K562 (cell line): Measurements from ENCODE around the gene PPT1. TPM values are rescaled to one million over a fixed set of nuclear protein-coding genes. Genes with fewer than 3 reads are reported as not detected.

Source experiments
- HDAC3 ChIP-seq: fragments of 450-650 bp; IDR thresholded peaks from 2 replicates; pipeline ENCODE4 v1.6.1; 2018; ENCODE audit warnings: borderline replicate concordance, mild to moderate bottlenecking, moderate library complexity; ENCODE audit not compliant: partially characterized antibody
- MED1 ChIP-seq: sonication (generic); formaldehyde crosslinking; IDR thresholded peaks from 2 replicates; pipeline ENCODE4 v1.8.1; 2023; ENCODE audit warnings: missing genetic modification reagents, borderline replicate concordance
- MYBL2 ChIP-seq, 2 experiments: fragments of 450-650 bp in 1 of 2; sonication (generic) in 1 of 2; formaldehyde crosslinking in 1 of 2; IDR thresholded peaks; 2 replicates each; pipeline versions ENCODE4 v1.6.1 to v1.8.1; 2017 to 2022; ENCODE audit warnings: borderline replicate concordance in 1 of 2, inconsistent platforms in 1 of 2, low read depth in 1 of 2, mild to moderate bottlenecking in 1 of 2, missing genetic modification reagents in 1 of 2, moderate library complexity in 1 of 2
- NR2C1 ChIP-seq, 2 experiments: fragments of 450-650 bp; IDR thresholded peaks; 2 replicates each; pipeline ENCODE4 v1.6.1; 2017; ENCODE audit warnings: mild to moderate bottlenecking in 2 of 2, antibody characterized with exemption in 1 of 2, inconsistent platforms in 1 of 2, missing compliant biosample characterization in 1 of 2, missing genetic modification characterization in 1 of 2
- NRF1 ChIP-seq, 2 experiments: fragments of 450-650 bp; IDR thresholded peaks in 1 of 2; conservative IDR thresholded peaks in 1 of 2; 2 replicates each; pipeline ENCODE4 v1.6.1; 2014; ENCODE audit warnings: mild to moderate bottlenecking in 2 of 2
- RNF219 ChIP-seq: fragments of 250-450 bp; sonication (Bioruptor Pico); IDR thresholded peaks from 2 replicates; pipeline ENCODE4 v1.5.0; 2022; ENCODE audit warnings: mild to moderate bottlenecking
- TFAP4 ChIP-seq: sonication (generic); formaldehyde crosslinking; IDR thresholded peaks from 2 replicates; pipeline ENCODE4 v1.8.0; 2022; ENCODE audit warnings: missing genetic modification reagents, mild to moderate bottlenecking, moderate library complexity, borderline replicate concordance
- ZBTB11 ChIP-seq, 3 experiments: fragments of 200-800 bp in 1 of 3; fragments of 250-450 bp in 1 of 3; fragments of 450-650 bp in 1 of 3; sonication (Bioruptor Pico) in 1 of 3; sonication (Bioruptor generic) in 1 of 3; formaldehyde crosslinking in 1 of 3; IDR thresholded peaks; 2 replicates each; pipeline versions ENCODE4 v1.6.1 to v1.8.0; 2016 to 2022; ENCODE audit warnings: mild to moderate bottlenecking in 2 of 3, missing genetic modification characterization in 2 of 3, missing compliant biosample characterization in 1 of 3, moderate library complexity in 1 of 3
- ZBTB49 ChIP-seq: sonication (generic); formaldehyde crosslinking; IDR thresholded peaks from 2 replicates; pipeline ENCODE4 v1.8.0; 2022; ENCODE audit warnings: missing genetic modification reagents, mild to moderate bottlenecking, borderline replicate concordance
- ZBTB9 ChIP-seq: fragments of 450-650 bp; formaldehyde crosslinking; IDR thresholded peaks from 2 replicates; pipeline ENCODE4 v1.4.0; 2020; ENCODE audit warnings: mild to moderate bottlenecking, moderate library complexity
- ZFP1 ChIP-seq: fragments of 450-650 bp; formaldehyde crosslinking; IDR thresholded peaks from 2 replicates; pipeline ENCODE4 v1.4.0; 2020; ENCODE audit warnings: mild to moderate bottlenecking, mixed read lengths
- ZNF175 ChIP-seq: fragments of 200-800 bp; sonication (Bioruptor generic); IDR thresholded peaks from 2 replicates; pipeline ENCODE4 v1.6.1; 2016; ENCODE audit warnings: low read depth, mild to moderate bottlenecking, missing genetic modification characterization, missing compliant biosample characterization
- ZNF431 ChIP-seq: sonication (generic); formaldehyde crosslinking; IDR thresholded peaks from 2 replicates; pipeline ENCODE4 v1.8.0; 2022; ENCODE audit warnings: mild to moderate bottlenecking, missing genetic modification reagents
- ZNF778 ChIP-seq: fragments of 450-650 bp; formaldehyde crosslinking; IDR thresholded peaks from 2 replicates; pipeline ENCODE4 v1.4.0; 2020; ENCODE audit warnings: mild to moderate bottlenecking, moderate library complexity
- polyA plus RNA-seq, 8 experiments: library from polyadenylated mRNA; depleted of rRNA in 4 of 8; stranded (reverse) in 5 of 8; unstranded in 3 of 8; fragments of >200 nt; fragmentation: Nextera tagmentation in 2 of 8; fragmentation: Illumina TruSeq in 1 of 8; extraction: Ambion mirVana in 2 of 8; extraction: Trizol in 1 of 8; gene quantifications; 2 replicates each; pipeline versions ENCODE4 v1.2.1 to v1.2.3, GENCODE V29; 2011 to 2014; ENCODE audit warnings: inconsistent platforms in 1 of 8, missing spikeins in 1 of 8
- total RNA-seq, 7 experiments: library from RNA; depleted of rRNA in 6 of 7; stranded (reverse); fragments of >200 nt in 6 of 7; fragmentation: Illumina TruSeq in 2 of 7; extraction: Trizol in 2 of 7; gene quantifications; 2 replicates each; pipeline versions ENCODE4 v1.2.1 to v1.2.3, GENCODE V29; 2011 to 2021; ENCODE audit warnings: low replicate concordance in 1 of 7

The PPT1 gene
- total and polyA plus RNA-seq, 9 of the 15 experiments (the other 6 are each of a cell fraction or from before 2014, with no cell fraction given): 72.2 to 285 (median 143) TPM

- TF ChIP-seq RNF219 (CRISPR knock-in tag): no peak
- no peak for TF ChIP-seq MED1 (CRISPR knock-in tag)
- no peak for TF ChIP-seq ZNF431 (CRISPR knock-in tag)
- TF ChIP-seq ZBTB9 (CRISPR knock-in tag): peak; percentile 88; the same call in 1 of the 2 replicates
- no peak for TF ChIP-seq NR2C1 (IDR thresholded peaks at IDR 0.05)
- TF ChIP-seq NR2C1 (tag; IDR thresholded peaks at IDR 0.05): no peak
- TF ChIP-seq ZBTB49 (CRISPR knock-in tag): no peak
- no peak for TF ChIP-seq ZFP1 (CRISPR knock-in tag)
- no peak for TF ChIP-seq ZNF778 (CRISPR knock-in tag)
- peak; percentile 95 for TF ChIP-seq HDAC3
- peak; percentile 83 for TF ChIP-seq ZNF175 (CRISPR knock-in tag)
- peak in 1 of 2 experiments; percentile 4; a peak in 2 of 4 replicates for TF ChIP-seq NRF1 (conservative IDR thresholded peaks at IDR 0.05 in 1 of 2, IDR thresholded peaks at IDR 0.05 in 1 of 2)
- peak in 1 of 3 experiments; percentile 75; a peak in 1 of 6 replicates for TF ChIP-seq ZBTB11 (CRISPR knock-in tag; IDR thresholded peaks at IDR 0.05)
- no peak for TF ChIP-seq MYBL2 (IDR thresholded peaks at IDR 0.05; ENCODE audit: low read depth)
- no peak for TF ChIP-seq MYBL2 (CRISPR knock-in tag; IDR thresholded peaks at IDR 0.05; ENCODE audit: borderline replicate concordance)
- TF ChIP-seq TFAP4 (CRISPR knock-in tag): no peak
Measured at GRCh38 chr1:40057310-40058030, 39.6 kb downstream of the PPT1 start (continued).
